Activated CD4-positive, alpha-beta memory T cell treated with anti-CD3 and anti-CD28 coated beads for 36 hours (primary cell): ENCODE measurements around the gene ABI2. TPM values are rescaled to one million over a fixed set of nuclear protein-coding genes. Genes with fewer than 3 reads are reported as not detected.

Experiments used
- CTCF ChIA-PET: fragments of 350-600 bp; sonication (Branson Sonifier 250); formaldehyde crosslinking; loops from one replicate; lab custom pipeline; 2021; ENCODE audit warnings: antibody characterized with exemption, inconsistent platforms; lab: Charles Lee
- POLR2A ChIA-PET: fragments of 350-600 bp; sonication (Branson Sonifier 250); formaldehyde crosslinking; loops from one replicate; lab custom pipeline; 2021; ENCODE audit warnings: antibody characterized with exemption; lab: Charles Lee
- DNase-seq: peaks from one replicate; pipeline ENCODE4 v3.0.0-alpha.2; 2020
- H3K27ac Mint-ChIP-seq: one replicate; pipeline ENCODE4 v1.8.0; 2021; ENCODE audit warnings: mixed read lengths
- H3K27me3 Mint-ChIP-seq: one replicate; pipeline ENCODE4 v1.8.0; 2021; ENCODE audit warnings: mixed read lengths
- H3K36me3 Mint-ChIP-seq: one replicate; pipeline ENCODE4 v1.8.0; 2021; ENCODE audit warnings: mixed read lengths
- H3K4me1 Mint-ChIP-seq: one replicate; pipeline ENCODE4 v1.8.0; 2021; ENCODE audit warnings: low read depth, mixed read lengths
- H3K4me3 Mint-ChIP-seq: one replicate; pipeline ENCODE4 v1.8.0; 2021; ENCODE audit warnings: mild to moderate bottlenecking, mixed read lengths
- H3K9me3 Mint-ChIP-seq: one replicate; pipeline ENCODE4 v1.8.0; 2021; ENCODE audit warnings: mixed read lengths
- intact Hi-C: fragments of 100-400 bp; cut with micrococcal nuclease; formaldehyde crosslinking; loops from one replicate; pipeline ENCODE4 v1.15.1; 2023
- total RNA-seq, 2 experiments: library from RNA; stranded (reverse); gene quantifications; one replicate each; pipeline ENCODE4 v1.2.3, GENCODE V29; 2021

ABI2 gene
- total RNA-seq, 2 experiments from 2014 or later: 43.7 to 51.2 TPM

DNA sequence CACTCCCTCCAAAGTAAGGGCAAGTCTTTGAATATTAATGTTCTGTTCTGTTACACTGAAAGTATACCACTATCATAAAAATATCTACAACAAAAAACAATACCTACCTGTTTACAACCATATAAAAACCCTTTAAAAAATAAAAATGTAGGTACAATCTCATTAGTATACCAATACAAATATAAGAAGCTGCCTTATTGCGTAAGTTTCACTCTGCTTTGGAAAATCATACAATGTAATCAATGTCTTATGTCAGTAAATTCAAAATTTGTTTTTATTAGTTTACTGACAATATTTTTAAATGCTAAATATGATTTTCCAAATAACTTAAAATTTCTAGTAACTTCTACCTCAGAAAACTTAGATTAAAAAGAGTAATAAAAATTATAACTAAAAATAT lies 134.1 kb downstream of the ABI2 start:
- Mint-ChIP-seq H3K27me3 (no peaks in the 10 kb centered on the region), H3K9me3 (no peaks in the 10 kb centered on the region), H3K4me1 (no peaks in the 10 kb centered on the region), H3K36me3 (peaks cover 9% of the 10 kb centered on the region), H3K27ac (no peak overlapping the region), H3K4me3 (no peak overlapping the region)
- ChIA-PET POLR2A (no interaction called here), CTCF (no interaction called here)
- no peak for DNase-seq
- intact Hi-C loops: no loop called here

GRCh38 chr2:203463266-203463678 lies 135.1 kb downstream of the ABI2 start:
- peaks cover 9% of the 10 kb centered on the region for H3K36me3 Mint-ChIP-seq
- H3K4me1 Mint-ChIP-seq: no peaks in the 10 kb centered on the region
- ChIA-PET POLR2A (no interaction called here), CTCF (no interaction called here)
- no peaks in the 10 kb centered on the region for H3K9me3 Mint-ChIP-seq
- no peaks in the 10 kb centered on the region for H3K27me3 Mint-ChIP-seq
- no peak overlapping the region for H3K4me3 Mint-ChIP-seq
- no peak for DNase-seq
- intact Hi-C loops: no loop called here
- no peak overlapping the region for H3K27ac Mint-ChIP-seq

- H3K27me3 Mint-ChIP-seq: no peaks in the 10 kb centered on the region
- H3K9me3 Mint-ChIP-seq: no peaks in the 10 kb centered on the region
- intact Hi-C loops: no loop called here
- ChIA-PET POLR2A (interaction anchor here (0.6 kb wide), 1 partner anchor 574 kb away, joined by 3 read pairs; no protein-coding TSS in a partner anchor), CTCF (interaction anchor here (1.8 kb wide), 1 partner anchor 16 kb away, joined by 7 read pairs; no protein-coding TSS in a partner anchor)
- H3K36me3 Mint-ChIP-seq: no peaks in the 10 kb centered on the region
- no peak overlapping the region for H3K4me3 Mint-ChIP-seq
- no peak overlapping the region for H3K27ac Mint-ChIP-seq
- no peaks in the 10 kb centered on the region for H3K4me1 Mint-ChIP-seq
- DNase-seq: no peak
Measured at GRCh38 chr2:203469546-203469945, 141.4 kb downstream of the ABI2 start.

DNA sequence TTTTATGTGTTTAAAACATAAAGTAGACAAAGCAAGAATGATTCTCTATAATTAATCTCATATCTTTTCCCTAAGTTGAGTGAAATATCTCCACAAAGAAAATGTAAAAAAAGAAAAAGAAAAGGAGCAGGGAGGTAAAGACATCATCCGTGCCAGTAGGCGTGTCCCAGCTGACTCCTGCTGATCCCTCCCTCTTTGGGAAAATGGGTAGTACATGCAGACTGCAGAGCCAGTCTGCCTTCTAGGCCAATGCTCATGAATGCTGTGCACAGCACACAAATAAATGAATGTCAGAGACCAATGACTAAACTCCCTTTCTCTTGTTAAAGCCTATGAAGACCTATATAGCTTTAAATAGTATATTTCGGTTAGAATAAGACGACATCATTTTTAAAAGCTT lies 142.2 kb downstream of the ABI2 start:
- Mint-ChIP-seq H3K36me3 (no peaks in the 10 kb centered on the region), H3K9me3 (no peaks in the 10 kb centered on the region), H3K4me3 (no peak overlapping the region), H3K27me3 (no peaks in the 10 kb centered on the region), H3K27ac (no peak overlapping the region), H3K4me1 (no peaks in the 10 kb centered on the region)
- no peak for DNase-seq
- intact Hi-C loops: no loop called here
- ChIA-PET CTCF (no interaction called here), POLR2A (no interaction called here)

GRCh38 chr2:203471323-203471722 lies 143.1 kb downstream of the ABI2 start:
- ChIA-PET POLR2A (no interaction called here), CTCF (no interaction called here)
- Mint-ChIP-seq H3K4me1 (no peaks in the 10 kb centered on the region), H3K27me3 (no peaks in the 10 kb centered on the region), H3K36me3 (no peaks in the 10 kb centered on the region), H3K27ac (no peak overlapping the region), H3K4me3 (no peak overlapping the region), H3K9me3 (no peaks in the 10 kb centered on the region)
- intact Hi-C loops: no loop called here
- no peak for DNase-seq

GRCh38 chr2:203476881-203477280 lies 148.7 kb downstream of the ABI2 start:
- DNase-seq: no peak
- ChIA-PET CTCF (no interaction called here), POLR2A (interaction anchor here (0.6 kb wide), 1 partner anchor 200 kb away, joined by 3 read pairs; no protein-coding TSS in a partner anchor)
- intact Hi-C loops: no loop called here
- Mint-ChIP-seq H3K27ac (no peak overlapping the region), H3K4me1 (no peaks in the 10 kb centered on the region), H3K27me3 (no peaks in the 10 kb centered on the region), H3K4me3 (no peak overlapping the region), H3K9me3 (no peaks in the 10 kb centered on the region), H3K36me3 (no peaks in the 10 kb centered on the region)

DNA sequence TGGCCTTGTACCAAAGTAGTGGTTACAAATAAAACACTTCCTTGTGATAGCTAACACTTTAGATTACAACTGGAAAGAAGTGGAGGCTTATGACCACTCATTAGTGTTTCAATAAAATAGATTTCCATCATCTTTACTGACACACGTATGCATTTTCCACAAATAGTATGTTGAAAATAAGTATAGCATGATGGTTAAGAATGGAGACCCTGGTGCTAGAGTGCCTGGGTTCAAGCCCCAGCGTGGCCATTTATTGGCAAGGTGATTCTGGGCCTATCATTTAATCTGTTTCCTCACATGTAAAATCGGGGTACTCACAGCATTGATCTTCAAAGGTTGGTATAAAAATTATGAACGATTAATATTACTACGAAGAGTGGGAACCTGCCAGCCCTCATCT lies 152.4 kb downstream of the ABI2 start:
- Mint-ChIP-seq H3K36me3 (no peaks in the 10 kb centered on the region), H3K4me1 (peaks cover 8% of the 10 kb centered on the region), H3K27ac (no peak overlapping the region), H3K4me3 (no peak overlapping the region), H3K27me3 (no peaks in the 10 kb centered on the region), H3K9me3 (no peaks in the 10 kb centered on the region)
- CTCF ChIA-PET: interaction anchor here (1.5 to 1.6 kb wide), 2 partner anchors 334 to 337 kb away, joined by 3 to 5 read pairs; no protein-coding TSS in a partner anchor
- intact Hi-C loops: loop anchor here (5.0 kb wide), 2 partner anchors 97 to 227 kb away; partner anchors contain the start of gene CD28
- POLR2A ChIA-PET: no interaction called here
- DNase-seq: no peak

DNA sequence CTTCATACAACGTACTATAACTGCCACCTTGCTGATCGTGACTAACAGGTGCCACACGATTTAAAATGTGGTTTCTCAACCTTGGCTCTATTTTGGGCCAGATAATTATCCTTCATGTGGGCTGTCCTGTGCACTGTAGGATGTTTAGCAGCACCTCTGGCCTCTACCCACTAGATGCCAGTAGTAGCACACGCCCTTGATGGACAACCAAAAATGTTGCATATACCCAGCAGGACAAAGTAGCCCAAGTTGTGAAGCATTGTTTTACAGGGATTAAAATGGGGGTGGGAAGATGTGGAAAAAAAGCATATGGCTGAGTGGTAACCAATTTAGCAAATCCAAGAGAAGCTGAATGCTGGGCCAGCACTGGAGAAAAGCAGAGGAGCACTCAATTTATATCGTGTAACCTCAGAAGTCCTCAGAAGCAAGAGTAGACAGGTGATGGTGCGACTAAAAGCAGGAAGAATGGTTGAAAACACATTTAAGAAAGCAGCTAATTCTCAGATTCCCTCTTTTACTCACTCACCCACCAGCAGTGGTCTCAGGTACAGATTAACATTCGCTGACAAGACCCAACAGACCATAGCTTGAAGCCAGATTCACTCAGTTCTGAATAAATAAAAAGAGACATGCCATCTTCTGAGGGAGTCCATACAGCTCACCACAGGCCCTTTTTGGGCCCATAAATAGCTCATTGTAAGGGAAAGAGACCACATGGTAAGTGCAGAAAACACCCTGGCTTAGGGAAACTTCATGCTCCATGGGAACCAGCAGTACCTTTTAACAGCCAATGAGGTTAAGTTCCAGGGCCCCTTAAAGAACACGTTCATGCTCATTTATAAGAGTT lies 156.3 kb downstream of the ABI2 start:
- no peaks in the 10 kb centered on the region for H3K27me3 Mint-ChIP-seq
- ChIA-PET POLR2A (no interaction called here), CTCF (interaction anchor here (0.7 to 6.1 kb wide), 10 partner anchors 50 to 425 kb away, joined by 3 to 75 read pairs (median 4); partner anchors contain the start of gene RAPH1)
- intact Hi-C loops: loop anchor here (1.0 to 5.0 kb wide), 5 partner anchors 93 to 424 kb away; partner anchors contain the start of gene CD28
- H3K9me3 Mint-ChIP-seq: no peaks in the 10 kb centered on the region
- DNase-seq: peak; percentile 59
- H3K36me3 Mint-ChIP-seq: peaks cover 3% of the 10 kb centered on the region
- H3K4me1 Mint-ChIP-seq: peaks cover 10% of the 10 kb centered on the region
- peak overlapping the region; percentile 1 for H3K27ac Mint-ChIP-seq
- no peak overlapping the region for H3K4me3 Mint-ChIP-seq

GRCh38 chr2:203489531-203489930 lies 161.3 kb downstream of the ABI2 start:
- Mint-ChIP-seq H3K4me1 (peaks cover 16% of the 10 kb centered on the region), H3K27me3 (no peaks in the 10 kb centered on the region), H3K36me3 (peaks cover 7% of the 10 kb centered on the region), H3K4me3 (no peak overlapping the region), H3K9me3 (no peaks in the 10 kb centered on the region), H3K27ac (no peak overlapping the region)
- no peak for DNase-seq
- ChIA-PET CTCF (interaction anchor here (6.1 kb wide), 1 partner anchor 325 kb away, joined by 75 read pairs; no protein-coding TSS in a partner anchor), POLR2A (no interaction called here)
- intact Hi-C loops: no loop called here

DNA sequence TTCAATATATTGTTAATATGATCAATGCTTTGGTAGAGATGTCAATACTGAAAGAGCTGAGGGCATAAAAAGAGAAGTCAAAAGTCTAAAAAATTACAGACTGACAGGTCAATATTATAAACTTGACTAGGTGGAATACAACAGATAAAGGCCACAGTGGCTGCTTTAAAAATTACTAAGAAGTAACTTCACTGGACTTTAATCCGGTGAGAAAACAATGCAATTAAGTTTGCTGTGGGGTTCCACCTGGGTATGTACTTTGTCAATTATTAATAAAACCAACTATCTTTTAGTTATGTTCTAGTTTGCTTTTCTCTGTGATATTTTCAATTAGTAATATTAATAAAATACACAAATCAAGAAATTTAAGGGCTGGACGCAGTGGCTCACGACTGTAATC lies 162.2 kb downstream of the ABI2 start:
- Mint-ChIP-seq H3K9me3 (no peaks in the 10 kb centered on the region), H3K36me3 (peaks cover 11% of the 10 kb centered on the region), H3K4me1 (peaks cover 13% of the 10 kb centered on the region), H3K4me3 (no peak overlapping the region), H3K27me3 (no peaks in the 10 kb centered on the region), H3K27ac (no peak overlapping the region)
- ChIA-PET CTCF (no interaction called here), POLR2A (no interaction called here)
- intact Hi-C loops: no loop called here
- DNase-seq: no peak

GRCh38 chr2:203492965-203493364 lies 164.8 kb downstream of the ABI2 start:
- Mint-ChIP-seq H3K27me3 (no peaks in the 10 kb centered on the region), H3K4me1 (peaks cover 12% of the 10 kb centered on the region), H3K4me3 (no peak overlapping the region), H3K36me3 (peaks cover 10% of the 10 kb centered on the region), H3K27ac (no peak overlapping the region), H3K9me3 (no peaks in the 10 kb centered on the region)
- CTCF ChIA-PET: interaction anchor here (1.5 kb wide), 1 partner anchor 322 kb away, joined by 4 read pairs; no protein-coding TSS in a partner anchor
- POLR2A ChIA-PET: no interaction called here
- intact Hi-C loops: no loop called here
- DNase-seq: no peak
